DND-41 (cell line): Measurements from ENCODE around the gene DKK2.

Experiments
- ATAC-seq: fragments of 200-7000 bp; cut with Tn5 transposase; 3 replicates; pipeline ENCODE4 v1.9.1; 2021; ENCODE audit warnings: low read depth; ENCODE audit not compliant: insufficient read depth
- DNase-seq: peaks from one replicate; pipeline ENCODE4 v3.0.0-alpha.2; 2020
- H2AFZ ChIP-seq: 2 replicates; pipeline ENCODE4 v1.6.0; 2012; ENCODE audit warnings: low read depth, low read length
- H3K27ac ChIP-seq: 2 replicates; pipeline ENCODE4 v1.5.1; 2012; ENCODE audit warnings: low read length, inconsistent platforms
- H3K27me3 ChIP-seq: fragments of 200-600 bp; sonication (generic); 2 replicates; pipeline ENCODE4 v1.6.0; 2012; ENCODE audit warnings: low read length, mild to moderate bottlenecking, inconsistent platforms; ENCODE audit not compliant: insufficient read depth, poor library complexity
- H3K36me3 ChIP-seq: 2 replicates; pipeline ENCODE4 v1.5.1; 2012; ENCODE audit warnings: low read length, inconsistent platforms; ENCODE audit not compliant: insufficient read depth
- H3K4me1 ChIP-seq: 2 replicates; pipeline ENCODE4 v1.5.1; 2012; ENCODE audit warnings: mild to moderate bottlenecking, low read length; ENCODE audit not compliant: insufficient read depth
- H3K4me2 ChIP-seq: 2 replicates; pipeline ENCODE4 v1.6.0; 2012; ENCODE audit warnings: mild to moderate bottlenecking, moderate library complexity, low read length, inconsistent platforms; ENCODE audit not compliant: insufficient read depth
- H3K4me3 ChIP-seq, 2 experiments: fragments of 200-600 bp in 1 of 2; shearing (Covaris generic) in 1 of 2; 2 replicates each; pipeline ENCODE4 v1.5.1; 2012 to 2016; ENCODE audit warnings: inconsistent platforms in 2 of 2, low read length in 2 of 2, mild to moderate bottlenecking in 2 of 2, low read depth in 1 of 2, moderate library complexity in 1 of 2
- H3K79me2 ChIP-seq: 2 replicates; pipeline ENCODE4 v1.6.0; 2012; ENCODE audit warnings: low read length, inconsistent platforms; ENCODE audit not compliant: insufficient read depth
- H3K9ac ChIP-seq: 2 replicates; pipeline ENCODE4 v1.6.0; 2012; ENCODE audit warnings: low read depth, mild to moderate bottlenecking, inconsistent platforms, low read length, moderate library complexity
- H3K9me3 ChIP-seq: 2 replicates; pipeline ENCODE4 v1.5.1; 2012; ENCODE audit warnings: low read length, moderate library complexity, mild to moderate bottlenecking, inconsistent platforms; ENCODE audit not compliant: insufficient read depth, severe bottlenecking
- H4K20me1 ChIP-seq: 2 replicates; pipeline ENCODE4 v1.6.0; 2012; ENCODE audit warnings: low read length; ENCODE audit not compliant: insufficient read depth
- EZH2 ChIP-seq: IDR thresholded peaks from 3 replicates; pipeline ENCODE4 v1.6.1; 2012; ENCODE audit warnings: borderline replicate concordance, low read depth, mild to moderate bottlenecking, moderate library complexity, low read length, inconsistent platforms; ENCODE audit not compliant: severe bottlenecking
- TF ChIP-seq, protein P1 (sequence below): IDR thresholded peaks from 2 replicates; pipeline ENCODE4 v1.5.1; 2012; ENCODE audit warnings: borderline replicate concordance, low read length, moderate library complexity, mild to moderate bottlenecking; ENCODE audit not compliant: poor library complexity, severe bottlenecking; ENCODE audit errors: extremely low read depth

The DKK2 gene

DNA sequence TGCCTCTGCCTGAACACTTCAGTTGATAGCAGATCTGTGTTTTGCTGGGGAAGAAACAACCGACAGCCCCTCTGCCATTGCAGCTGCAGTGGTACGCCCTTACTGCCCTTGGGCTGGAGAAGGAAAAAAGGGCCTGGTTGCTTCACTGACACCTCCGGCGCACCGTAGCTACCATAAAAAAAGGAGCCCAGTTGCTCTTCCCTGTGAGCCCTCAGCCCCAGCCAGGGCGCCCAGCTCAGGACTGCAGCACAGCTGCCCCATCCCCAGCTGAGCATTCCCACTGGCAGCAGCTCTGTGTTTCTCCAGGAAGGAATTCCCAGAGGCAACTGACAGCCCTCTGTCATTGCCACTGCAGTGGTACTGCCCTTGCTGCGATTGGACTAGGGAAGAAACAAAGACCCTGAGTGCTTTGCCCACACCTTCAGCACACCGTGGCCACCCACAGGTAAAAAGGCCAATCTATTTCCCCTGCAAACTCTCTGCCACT, 142.7 kb downstream of the DKK2 start:
- Histone ChIP-seq H3K27ac (no peak overlapping the region), H2AFZ (no peak overlapping the region), H3K4me3 (no peak overlapping the region), H3K4me2 (no peak overlapping the region), H3K36me3 (no peaks in the 10 kb centered on the region), H3K9ac (no peak overlapping the region), H3K27me3 (no peaks in the 10 kb centered on the region), H4K20me1 (no peaks in the 10 kb centered on the region), H3K4me1 (no peaks in the 10 kb centered on the region), H3K9me3 (no peaks in the 10 kb centered on the region), H3K79me2 (no peaks in the 10 kb centered on the region)
- no peak for DNase-seq
- ATAC-seq = no peak
- TF ChIP-seq EZH2 = no peak
- TF ChIP-seq, protein P1, sequence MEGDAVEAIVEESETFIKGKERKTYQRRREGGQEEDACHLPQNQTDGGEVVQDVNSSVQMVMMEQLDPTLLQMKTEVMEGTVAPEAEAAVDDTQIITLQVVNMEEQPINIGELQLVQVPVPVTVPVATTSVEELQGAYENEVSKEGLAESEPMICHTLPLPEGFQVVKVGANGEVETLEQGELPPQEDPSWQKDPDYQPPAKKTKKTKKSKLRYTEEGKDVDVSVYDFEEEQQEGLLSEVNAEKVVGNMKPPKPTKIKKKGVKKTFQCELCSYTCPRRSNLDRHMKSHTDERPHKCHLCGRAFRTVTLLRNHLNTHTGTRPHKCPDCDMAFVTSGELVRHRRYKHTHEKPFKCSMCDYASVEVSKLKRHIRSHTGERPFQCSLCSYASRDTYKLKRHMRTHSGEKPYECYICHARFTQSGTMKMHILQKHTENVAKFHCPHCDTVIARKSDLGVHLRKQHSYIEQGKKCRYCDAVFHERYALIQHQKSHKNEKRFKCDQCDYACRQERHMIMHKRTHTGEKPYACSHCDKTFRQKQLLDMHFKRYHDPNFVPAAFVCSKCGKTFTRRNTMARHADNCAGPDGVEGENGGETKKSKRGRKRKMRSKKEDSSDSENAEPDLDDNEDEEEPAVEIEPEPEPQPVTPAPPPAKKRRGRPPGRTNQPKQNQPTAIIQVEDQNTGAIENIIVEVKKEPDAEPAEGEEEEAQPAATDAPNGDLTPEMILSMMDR = no peak

DNA sequence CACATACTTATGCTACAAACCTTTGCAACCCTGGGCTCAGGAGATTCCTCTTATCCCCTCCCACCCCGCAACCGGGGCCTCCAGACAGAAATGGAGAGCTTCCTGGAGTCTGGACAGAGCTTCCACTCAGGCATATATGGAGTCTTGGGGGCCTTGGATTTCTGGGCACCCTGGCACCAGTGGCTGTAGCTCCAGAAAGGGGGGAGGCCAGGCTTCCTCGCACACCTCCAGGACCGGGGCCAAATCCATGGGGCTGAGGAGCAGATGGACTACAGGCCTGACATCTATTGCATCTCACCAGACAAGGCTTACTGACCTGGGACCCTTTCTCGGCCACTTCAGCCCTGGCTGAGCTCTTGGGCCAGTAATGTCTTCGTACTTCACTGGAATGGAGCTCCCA, 143.3 kb downstream of the DKK2 start:
- Histone ChIP-seq H3K36me3 (no peaks in the 10 kb centered on the region), H3K27me3 (no peaks in the 10 kb centered on the region), H3K27ac (no peak overlapping the region), H2AFZ (no peak overlapping the region), H3K4me2 (no peak overlapping the region), H3K9me3 (no peaks in the 10 kb centered on the region), H4K20me1 (no peaks in the 10 kb centered on the region), H3K79me2 (no peaks in the 10 kb centered on the region), H3K4me1 (no peaks in the 10 kb centered on the region), H3K9ac (no peak overlapping the region), H3K4me3 (no peak overlapping the region)
- DNase-seq (no peak), ATAC-seq (no peak)
- TF ChIP-seq, protein P1 = no peak
- TF ChIP-seq EZH2 = no peak

DNA sequence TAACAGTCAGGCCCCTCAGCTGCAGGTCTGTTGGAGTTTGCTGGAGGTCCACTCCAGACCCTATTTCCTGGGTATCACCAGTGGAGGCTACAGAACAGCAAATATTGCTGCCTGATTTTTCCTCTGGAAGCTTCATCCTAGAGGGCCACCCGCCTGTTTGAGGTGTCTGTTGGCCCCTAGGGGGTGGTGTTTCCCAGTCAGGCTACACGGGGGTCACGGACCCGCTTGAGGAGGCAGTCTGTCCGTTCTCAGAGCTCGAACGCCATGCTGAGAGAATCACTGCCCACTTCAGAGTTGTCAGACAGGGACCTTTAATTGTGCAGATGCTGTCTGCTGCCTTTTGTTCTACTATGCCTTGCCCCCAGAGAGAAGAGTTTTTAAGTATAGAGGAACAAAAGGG, 160.8 kb downstream of the DKK2 start:
- no peak for DNase-seq
- H2AFZ ChIP-seq = no peak overlapping the region
- H3K4me1 ChIP-seq = peaks cover 4% of the 10 kb centered on the region; the same call in 1 of the 2 replicates
- H3K27me3 ChIP-seq = no peaks in the 10 kb centered on the region
- TF ChIP-seq, protein P1 = no peak
- TF ChIP-seq EZH2 = no peak
- H3K9ac ChIP-seq = no peak overlapping the region
- H4K20me1 ChIP-seq = no peaks in the 10 kb centered on the region
- no peaks in the 10 kb centered on the region for H3K36me3 ChIP-seq
- no peak for ATAC-seq
- H3K27ac ChIP-seq = no peak overlapping the region
- no peaks in the 10 kb centered on the region for H3K79me2 ChIP-seq
- no peak overlapping the region for H3K4me2 ChIP-seq
- H3K4me3 ChIP-seq = no peak overlapping the region
- H3K9me3 ChIP-seq = no peaks in the 10 kb centered on the region
